HG03135 (cell line): ENCODE measurements around the gene C1orf52.

Source experiments
- ATAC-seq: cut with Tn5 transposase; IDR thresholded peaks from one replicate; pipeline ENCODE4 v1.9.1; 2021; ENCODE audit warnings: mild to moderate bottlenecking, moderate library complexity; ENCODE audit not compliant: unreplicated experiment

C1orf52 gene

DNA sequence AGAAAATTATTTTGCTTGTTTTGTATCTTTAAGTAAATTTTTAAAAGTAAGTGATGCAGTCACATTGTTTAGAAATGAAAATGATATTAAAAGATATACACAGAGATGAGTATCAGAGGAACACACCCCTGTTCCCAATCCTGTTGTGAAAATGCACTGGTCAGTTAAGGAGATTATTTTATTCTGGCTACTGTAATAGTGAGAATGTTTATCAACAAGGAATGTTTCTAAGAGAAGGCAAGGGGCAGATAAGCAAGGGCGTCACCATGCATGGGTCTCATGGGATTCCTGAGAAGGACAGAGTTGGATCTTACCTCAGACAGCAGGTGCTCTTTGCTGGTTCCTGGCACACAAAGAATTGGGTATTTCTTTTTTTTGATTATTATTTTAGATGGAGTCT lies 21.8 kb downstream of the C1orf52 start:
- no peak for ATAC-seq

DNA sequence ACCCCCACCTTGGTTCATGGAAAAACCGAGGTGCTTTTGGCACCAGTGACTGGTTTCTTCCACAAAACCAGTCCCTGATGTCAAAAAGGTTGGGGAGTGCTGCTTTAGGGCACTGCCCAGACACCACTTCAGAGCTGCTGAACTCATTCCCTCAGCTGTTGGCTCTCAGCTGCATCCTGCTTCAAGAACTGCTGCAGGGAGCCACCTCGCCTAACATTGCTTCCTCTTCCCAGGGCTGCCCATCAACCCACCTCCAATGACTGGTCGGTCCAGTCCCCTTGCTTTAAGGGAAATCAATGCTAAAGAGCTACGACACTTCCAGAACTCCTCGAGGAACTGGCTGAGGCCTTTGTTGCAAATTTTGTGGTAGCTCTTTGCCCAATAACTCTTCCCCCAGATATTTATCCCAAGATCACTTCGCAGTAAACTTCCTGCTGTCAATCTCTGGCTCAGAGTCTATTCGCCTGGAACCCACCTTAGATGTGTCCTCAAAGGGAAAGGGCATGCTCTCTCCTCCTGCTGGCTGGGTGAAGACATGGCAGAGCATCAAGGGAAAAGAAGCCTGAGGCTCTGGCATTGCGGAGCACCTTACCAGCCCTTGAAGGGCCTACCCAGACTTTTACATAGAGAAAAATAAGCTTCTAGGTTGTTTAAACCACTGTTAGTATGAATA lies 29.0 kb downstream of the C1orf52 start:
- no peak for ATAC-seq

GRCh38 chr1:85229574-85230097 lies 29.8 kb downstream of the C1orf52 start:
- no peak for ATAC-seq

DNA sequence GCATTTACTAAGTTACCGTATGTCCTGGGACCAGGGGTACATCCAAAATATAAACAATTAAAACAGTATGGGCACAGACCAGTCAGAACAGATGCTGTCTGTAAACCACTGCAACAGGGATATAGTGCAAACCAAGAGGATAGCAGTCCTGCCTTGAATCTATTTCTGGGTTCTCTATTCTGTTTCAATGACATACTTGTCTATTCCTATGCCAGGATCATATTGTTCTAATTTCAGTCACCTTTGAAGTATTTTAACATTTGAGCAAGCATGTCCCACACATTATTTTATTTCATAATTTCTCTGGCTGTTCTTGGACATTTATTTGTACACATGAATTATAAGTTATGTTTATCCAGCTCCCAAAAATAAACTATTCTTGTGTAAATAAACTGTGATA lies 30.5 kb downstream of the C1orf52 start:
- no peak for ATAC-seq

DNA sequence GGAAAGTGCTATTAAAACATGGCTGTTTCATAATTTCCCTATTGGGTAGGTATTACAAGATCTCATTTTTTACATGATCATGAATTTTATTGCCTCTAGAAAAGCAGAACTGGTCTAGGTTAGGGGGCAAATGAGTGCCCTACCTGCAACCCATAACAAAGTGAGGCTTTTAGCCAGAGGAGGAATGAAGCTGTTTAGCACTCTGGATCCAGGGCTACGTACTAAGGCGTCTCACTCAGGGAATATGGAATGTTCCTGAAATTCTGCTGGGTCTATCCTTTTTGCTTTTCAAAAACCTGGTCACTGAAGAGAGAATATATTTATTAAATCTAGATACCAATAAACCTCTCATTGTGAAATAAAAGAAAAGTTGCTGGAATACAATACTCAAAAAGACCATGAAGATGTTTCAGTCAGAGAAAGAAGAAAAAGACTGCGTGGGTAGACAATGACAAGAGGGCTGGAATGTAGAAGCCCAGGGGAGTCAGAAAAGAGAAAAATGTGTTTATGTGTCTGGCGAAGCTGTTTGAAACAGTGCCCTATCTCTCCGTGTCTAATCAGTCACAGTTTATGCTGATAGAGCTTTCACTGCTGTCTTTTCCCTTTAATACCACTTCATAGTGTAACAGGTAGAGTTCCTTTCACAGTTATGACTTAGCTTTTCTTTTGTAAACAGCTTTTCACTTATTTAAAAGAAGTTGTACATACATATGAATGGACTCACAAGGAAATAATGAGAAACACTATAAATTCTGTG lies 33.7 kb downstream of the C1orf52 start:
- ATAC-seq, result no peak

- no peak for ATAC-seq
Observed at GRCh38 chr1:85224734-85225623, 34.5 kb downstream of the C1orf52 start.

- ATAC-seq, result no peak
Observed at GRCh38 chr1:85224295-85224694, 35.2 kb downstream of the C1orf52 start.

- no peak for ATAC-seq
Observed at GRCh38 chr1:85223334-85223733, 36.1 kb downstream of the C1orf52 start.

- no peak for ATAC-seq
Observed at GRCh38 chr1:85220756-85221201, 38.7 kb downstream of the C1orf52 start.

GRCh38 chr1:85219853-85220610 lies 39.4 kb downstream of the C1orf52 start:
- ATAC-seq, result no peak

- ATAC-seq, result no peak
Observed at GRCh38 chr1:85216697-85217096, 42.8 kb downstream of the C1orf52 start.

- no peak for ATAC-seq
Observed at GRCh38 chr1:85214654-85215053, 44.8 kb downstream of the C1orf52 start.

DNA sequence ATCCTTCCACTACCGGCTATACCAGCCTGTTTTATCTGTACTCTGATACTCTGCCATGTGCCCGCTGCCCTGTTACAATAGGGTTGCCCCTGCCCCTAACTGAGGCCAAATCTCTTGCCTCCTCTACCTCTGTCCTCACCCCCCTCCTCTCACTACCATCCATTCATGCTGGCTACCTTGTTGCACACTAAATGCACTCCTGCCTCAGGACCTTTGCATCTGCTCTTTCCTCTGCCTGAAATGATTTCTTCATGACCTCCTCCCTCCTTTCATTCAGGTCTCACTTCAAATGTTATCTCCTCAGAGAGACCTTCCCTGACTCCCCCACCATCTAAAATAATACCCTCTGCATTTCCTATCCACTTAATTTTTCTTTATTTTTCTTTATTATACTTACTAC lies 51.0 kb downstream of the C1orf52 start:
- no peak for ATAC-seq

DNA sequence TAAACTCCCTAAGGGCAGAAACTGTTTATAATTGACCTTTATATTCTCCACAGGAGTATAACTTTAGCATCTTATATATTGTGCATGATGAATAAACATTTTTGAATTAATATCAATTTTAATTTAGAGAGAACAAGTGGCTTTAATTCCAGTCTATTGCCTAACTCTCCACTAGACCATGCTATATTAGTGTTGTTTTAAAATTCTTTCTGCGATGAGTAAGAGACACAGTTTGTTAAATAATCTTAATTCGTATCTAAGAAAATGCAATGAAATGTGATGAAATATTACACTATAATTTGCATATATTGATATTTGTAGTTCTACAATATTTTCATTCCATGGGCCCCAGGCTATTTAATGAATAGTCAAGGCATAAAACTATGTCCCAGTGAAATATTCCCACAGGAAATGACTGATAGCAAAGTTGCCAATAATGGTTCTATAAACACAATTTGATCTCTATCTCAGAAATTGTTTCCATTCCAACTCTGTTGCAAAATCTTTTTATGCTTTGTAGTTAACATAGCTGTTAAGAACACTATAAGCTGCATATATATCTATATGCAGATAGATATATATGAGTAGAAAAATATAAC lies 55.8 kb downstream of the C1orf52 start:
- no peak for ATAC-seq

DNA sequence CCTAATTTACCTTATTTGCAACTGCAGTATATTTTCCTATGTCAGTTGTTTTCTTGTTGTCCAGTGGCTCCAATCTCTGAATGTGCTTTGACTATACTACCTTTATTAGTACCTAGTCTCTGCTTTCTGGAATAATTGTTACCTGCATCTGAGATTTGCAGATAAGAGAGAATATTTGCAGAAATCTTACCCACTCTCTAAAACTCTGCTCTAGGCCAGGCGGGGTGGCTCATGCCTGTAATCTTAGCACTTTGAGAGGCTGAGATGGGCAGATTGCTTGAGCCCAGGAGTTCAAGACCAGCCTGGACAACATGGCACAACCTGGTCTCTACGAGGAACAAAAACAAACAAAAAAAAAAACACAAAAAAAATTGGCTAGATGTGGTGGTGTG lies 56.6 kb downstream of the C1orf52 start:
- no peak for ATAC-seq

DNA sequence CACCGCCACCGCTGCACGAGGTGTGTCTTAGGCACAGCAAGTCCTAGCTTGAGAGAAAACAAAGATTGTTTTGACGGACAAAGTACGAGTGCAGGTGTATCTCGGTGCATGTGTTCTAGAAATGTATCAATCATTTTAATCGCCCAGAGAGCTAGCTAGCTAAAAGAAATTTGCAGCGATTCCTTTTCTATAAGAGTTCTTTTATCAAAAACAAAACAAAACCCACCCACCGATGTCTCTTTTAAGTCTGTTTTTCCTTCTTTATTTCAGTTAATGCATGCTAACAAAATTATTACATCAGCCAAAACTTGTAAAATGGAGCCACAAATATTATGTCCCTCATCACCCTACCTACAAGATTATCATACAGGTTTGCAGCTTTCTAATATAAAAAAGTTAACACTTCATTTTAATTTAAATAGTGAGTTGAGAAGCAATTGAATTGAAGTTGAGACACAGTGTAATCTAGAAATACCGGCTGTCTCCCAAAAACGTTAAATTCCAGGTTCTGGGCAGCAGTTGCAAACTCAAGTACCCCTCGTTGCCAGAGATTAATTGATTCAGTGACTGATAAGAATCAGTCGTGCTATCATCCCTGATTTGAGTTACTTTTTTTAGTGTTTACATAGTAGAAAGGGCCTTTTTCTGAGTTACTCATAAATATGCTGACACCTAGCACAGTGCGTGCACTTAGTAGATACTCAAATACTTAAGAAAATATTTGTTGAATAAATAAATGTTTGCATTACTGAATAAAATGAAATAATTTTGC lies 57.2 kb downstream of the C1orf52 start:
- no peak for ATAC-seq

DNA sequence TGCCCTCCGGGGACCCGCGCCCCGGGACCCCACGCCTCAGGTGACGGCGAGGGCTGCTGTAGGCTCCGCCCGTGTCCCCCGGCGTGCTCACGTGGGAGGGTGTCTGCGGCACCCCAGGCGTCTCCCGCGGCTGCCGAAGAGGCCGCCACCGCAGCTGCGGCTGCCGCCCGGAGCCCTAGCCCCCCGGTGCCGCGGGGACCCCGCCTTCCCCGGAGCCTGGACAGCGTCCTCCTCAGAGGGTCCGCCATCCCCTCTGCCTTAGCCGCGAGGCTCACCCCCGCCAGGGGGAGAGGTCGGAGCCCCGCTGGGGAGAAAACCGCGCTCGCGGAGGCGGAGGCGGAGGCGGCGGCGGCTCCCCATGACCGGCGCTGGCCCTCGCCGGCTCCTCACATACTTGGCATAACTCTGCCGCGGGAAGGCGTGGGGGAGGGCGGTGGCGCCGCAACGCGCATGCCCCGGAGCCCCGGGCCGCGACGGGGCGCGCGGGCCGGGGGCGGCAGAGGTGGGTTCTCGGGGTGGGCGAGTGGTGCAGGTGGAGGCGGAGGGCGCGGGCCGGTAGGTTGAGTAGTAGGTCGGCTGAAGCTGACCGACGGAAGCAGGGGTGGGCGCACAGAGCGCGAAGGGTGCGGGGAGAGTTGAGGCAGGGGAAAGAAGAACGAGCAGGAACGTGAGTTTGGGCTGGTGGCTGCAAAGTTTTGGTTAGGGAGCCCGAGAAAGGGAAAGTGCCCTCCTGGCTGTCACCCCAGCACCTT lies 57.9 kb downstream of the C1orf52 start:
- peak; percentile 43 for ATAC-seq

DNA sequence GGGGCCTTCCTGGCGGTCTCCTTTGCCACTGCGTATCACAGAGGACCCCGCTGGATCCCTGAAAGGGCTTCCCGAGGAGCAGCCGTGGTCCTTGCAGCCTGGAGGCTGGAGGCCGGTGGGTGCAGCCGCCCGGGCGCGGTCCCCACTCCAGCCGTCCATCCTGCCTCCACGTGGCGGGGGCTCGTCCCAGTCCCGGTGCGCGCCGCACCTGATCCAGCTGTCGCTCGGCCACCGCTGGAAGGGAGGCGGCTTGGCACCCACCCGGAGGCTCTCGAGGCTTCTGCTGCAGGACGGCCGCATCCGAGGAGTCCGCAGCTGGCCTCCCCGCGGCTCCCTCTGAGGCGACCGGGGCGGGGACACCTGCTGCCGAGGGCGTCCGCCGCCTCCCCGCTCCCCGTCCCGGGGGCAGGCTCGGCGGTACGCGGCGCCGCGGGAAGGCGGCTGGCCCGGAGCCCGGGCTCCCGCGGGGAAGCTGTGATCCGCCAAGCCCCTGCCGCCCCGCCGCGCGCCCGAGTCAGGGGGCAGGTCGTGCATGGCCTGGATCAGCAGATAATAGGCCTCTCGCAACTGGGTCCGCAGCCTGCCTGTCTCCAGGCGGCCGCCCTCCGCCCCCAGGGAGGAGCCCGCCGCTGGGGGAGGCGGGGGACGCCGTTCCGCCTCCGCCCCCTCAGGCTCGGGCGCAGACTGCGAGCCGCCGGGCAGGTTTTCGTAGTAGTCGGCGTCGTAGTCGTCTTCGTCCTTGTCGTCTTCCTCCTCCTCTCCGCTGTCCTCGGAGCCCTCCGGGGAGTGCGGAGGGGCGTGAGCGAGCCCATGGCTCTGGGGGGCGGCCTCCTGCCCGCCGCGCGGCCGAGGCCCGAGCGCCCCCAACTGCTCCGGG lies 58.8 kb downstream of the C1orf52 start, which contains the start of gene SYDE2:
Gene SYDE2, minus strand, starts transcription at position 554 of the 877 bp plus-strand sequence. Its CDS starts 20 bp downstream, at position 534.
- ATAC-seq, result peak; percentile 70
